Stimulated activated CD8-positive, alpha-beta memory T cell treated with anti-CD3 and anti-CD28 coated beads, Interleukin-12 subunit alpha, Interleukin-12 subunit beta, amount 100 ng/mL, for 4 hours (primary cell): ENCODE measurements around the gene ARL8B.
"Not testable (repeated sequence)": the region's sequence is repeated elsewhere in the genome, so short reads cannot be mapped to it uniquely, and the experiment has no call there.

Source experiments
- DNase-seq: peaks from one replicate; pipeline ENCODE4 v3.0.0-alpha.2; 2020; ENCODE audit warnings: low read depth

Gene ARL8B

DNA sequence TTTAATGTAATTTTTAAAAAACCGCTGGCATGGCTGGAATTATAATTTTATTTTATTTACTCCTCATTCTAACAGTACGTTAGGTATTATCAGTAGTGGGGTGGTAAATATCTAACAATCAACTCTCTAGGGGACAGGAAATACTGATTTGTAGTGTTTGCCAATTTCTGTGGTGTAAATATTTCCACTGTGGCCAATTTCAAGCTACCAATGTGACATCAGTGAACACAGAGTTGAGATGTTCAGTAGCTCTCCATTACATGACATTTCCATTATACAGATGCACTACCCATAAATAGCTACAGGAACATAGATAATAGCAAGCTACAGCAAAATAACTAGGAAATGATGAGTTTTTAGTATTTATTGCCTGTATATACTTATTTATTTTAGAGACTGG is 10.0 kb upstream of the ARL8B start:
- DNase-seq, result no peak

DNA sequence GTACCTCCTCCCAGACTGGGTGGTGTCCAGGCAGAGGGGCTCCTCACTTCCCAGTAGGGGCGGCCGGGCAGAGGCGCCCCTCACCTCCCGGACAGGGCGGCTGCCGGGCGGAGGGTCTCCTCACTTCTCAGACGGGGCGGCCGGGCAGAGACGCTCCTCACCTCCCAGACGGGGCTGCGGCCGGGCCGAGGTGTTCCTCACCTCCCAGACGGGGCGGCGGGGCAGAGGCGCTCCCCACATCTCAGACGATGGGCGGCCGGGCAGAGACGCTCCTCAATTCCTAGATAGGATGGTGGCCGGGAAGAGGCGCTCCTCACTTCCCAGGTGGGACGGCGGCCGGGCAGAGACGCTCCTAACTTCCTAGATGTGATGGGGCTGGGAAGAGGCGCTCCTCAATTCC is 8.4 kb upstream of the ARL8B start:
- DNase-seq, result not testable (repeated sequence)

DNA sequence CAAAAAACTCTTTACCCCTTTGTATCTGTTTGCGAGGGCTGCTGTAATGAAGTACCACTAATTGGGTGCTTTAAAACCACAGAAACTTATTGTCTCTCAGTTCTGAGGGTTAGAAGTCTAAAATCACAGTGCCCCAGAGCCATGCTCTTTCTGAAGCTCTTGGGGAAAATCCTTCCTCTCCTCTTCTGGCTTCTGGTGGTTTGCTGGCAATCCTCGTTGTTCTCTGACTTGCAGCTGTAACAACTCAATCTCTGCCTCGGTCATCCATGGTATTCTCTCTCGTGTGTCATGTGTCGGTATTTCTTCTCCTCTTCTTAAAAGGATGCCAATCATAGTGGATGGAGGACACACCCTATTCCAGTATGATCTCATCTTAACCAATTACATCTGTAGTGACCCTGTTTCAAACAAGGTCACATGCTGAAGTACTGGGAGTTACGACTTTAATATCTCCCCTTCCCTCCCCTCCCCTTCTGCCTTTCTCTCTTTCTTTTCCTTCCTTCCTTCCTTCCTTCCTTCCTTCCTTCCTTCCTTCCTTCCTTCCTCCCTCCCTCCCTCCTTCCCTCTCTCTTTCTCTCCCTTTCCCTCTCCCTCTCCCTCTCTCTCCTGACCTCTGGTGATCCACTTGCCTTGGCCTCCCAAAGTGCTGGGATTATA is 6.5 kb upstream of the ARL8B start:
- DNase-seq, result no peak

DNA sequence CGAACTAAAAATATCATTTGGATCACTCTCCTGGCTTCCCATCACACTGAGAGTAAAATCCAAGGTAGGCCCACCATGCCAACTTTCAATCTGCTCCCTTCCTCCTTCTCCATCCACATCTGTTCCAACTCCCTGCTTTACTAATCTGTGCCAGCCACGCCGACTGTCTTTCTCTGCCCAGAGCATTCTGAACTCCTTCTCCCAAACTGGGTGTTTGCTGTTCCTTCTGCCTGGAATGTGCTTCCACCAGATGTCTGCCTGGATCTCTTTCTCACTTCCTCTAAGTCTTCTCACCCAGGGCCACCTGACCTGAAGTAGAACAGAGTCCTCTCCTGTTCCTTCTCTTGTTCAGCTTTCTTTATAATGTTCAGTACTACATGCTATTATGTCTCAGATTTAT is 5.6 kb upstream of the ARL8B start:
- no peak for DNase-seq

DNA sequence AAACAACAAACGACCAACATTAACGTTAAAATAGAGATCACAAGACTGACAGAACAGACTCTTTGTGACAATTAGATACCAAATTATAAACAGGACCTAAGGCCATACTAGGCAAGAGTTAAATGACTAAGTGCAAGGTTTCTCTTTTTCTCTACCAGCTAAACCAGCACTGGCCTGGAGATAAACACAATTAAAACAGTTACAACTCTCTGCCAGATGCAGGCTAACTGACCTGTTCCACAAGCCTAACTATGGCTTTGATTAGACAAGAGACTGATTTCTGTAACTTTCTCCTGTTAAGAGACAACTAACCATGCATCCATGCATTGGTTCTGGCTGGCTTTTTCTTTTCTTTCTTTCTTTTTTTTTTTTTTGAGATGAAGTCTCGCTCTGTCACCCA is 1.6 kb upstream of the ARL8B start:
- DNase-seq, result no peak

DNA sequence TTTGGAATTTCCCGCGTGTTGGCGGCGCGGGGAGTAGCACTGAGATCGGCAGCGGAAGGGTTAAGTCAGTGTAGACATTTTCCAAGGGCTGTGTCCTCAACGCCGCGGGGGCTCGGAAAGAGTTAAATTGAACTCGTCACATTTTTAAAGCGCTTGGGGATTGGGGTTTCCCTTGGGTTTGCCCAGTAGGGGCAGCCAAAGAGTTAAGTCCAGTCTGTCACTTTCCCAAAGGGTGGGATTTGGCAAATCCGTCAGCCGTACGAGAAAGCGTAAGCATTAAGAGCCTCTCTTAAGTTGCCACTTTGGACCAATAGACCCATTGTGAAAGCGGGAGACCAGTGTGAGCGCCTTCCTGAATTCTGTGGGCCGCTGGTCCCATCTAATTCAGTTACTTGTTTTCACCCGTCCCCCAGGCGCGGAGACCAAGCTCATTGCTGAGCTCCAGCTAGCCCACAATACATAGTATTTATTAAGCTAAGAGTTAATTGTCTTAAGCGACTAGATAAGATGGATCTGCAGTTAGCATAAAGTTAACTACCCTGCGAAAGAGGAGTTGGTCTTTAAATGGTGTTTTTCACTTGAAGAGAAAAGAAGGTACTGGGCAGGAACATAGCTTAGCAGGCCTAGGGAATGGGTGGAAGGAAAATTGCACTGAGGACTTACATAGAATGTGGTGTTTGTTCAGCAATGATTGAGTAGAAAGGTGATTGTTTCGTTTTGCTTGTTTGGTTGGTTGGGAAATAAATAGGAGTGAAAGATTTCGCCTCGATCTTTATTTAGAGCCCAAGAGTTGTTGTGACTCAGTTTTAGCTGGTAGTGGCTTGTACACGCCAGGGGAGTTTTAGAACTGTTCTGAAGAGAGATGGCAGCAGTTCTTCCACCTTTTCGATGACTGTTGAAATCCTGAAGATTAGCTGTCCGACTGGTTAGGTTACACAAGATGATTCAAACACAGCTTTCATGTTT is 932 bp downstream of the ARL8B start:
- no peak for DNase-seq

DNA sequence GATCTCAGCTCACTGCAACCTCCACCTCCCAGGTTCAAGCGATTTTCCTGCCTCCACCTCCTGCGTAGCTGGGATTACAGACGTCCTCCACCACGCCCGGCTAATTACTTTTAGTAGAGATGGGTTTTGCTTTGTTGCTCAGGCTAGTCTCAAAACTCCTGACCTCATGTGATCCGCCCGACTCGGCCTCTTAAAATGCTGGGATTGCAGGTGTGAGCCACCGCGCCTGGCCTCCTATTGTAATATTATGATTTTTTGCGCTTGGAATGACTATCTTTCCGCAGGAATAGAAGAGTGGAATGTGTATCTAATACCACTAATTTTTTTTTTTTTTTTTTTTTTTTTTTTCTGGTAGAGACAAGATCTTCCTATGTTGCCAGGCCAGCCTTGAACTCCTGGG is 1.8 kb downstream of the ARL8B start:
- DNase-seq, result no peak

DNA sequence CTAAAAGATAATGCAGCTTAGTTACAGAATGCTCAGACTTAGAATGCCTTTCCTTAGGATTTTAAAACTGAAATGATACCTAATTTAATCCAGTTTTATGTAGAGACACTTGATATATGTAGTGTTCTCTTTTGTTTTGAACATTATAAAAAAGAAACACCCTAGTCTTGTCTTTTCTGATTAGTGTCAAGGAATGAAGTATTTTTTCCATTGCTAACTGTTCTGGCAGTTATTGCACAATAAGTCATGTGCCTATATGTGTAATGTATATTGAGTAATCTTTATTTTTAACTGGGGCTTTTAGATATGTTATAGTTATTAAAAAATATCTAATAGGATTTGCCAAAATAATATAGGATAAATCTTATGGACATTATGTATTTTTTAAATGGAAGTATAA is 4.5 kb downstream of the ARL8B start:
- DNase-seq, result no peak

DNA sequence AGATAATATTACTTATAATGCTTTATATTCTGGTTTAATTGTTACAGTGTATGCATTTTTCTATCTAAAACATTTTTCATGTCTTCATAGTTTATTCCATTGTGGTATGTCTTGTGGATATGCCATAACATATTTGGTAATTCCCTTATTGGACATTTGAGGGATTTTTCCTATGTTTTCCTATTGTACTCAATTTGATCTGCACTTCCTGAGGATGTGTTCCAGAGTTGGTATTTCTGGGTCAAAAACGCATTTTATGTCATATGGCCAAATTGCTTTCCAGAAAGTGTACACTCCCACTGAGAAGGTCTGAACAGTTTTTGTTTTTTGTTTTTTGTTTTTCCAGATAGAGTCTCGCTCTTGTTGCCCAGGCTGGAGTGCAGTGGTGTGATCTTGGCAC is 6.8 kb downstream of the ARL8B start:
- DNase-seq, result no peak

DNA sequence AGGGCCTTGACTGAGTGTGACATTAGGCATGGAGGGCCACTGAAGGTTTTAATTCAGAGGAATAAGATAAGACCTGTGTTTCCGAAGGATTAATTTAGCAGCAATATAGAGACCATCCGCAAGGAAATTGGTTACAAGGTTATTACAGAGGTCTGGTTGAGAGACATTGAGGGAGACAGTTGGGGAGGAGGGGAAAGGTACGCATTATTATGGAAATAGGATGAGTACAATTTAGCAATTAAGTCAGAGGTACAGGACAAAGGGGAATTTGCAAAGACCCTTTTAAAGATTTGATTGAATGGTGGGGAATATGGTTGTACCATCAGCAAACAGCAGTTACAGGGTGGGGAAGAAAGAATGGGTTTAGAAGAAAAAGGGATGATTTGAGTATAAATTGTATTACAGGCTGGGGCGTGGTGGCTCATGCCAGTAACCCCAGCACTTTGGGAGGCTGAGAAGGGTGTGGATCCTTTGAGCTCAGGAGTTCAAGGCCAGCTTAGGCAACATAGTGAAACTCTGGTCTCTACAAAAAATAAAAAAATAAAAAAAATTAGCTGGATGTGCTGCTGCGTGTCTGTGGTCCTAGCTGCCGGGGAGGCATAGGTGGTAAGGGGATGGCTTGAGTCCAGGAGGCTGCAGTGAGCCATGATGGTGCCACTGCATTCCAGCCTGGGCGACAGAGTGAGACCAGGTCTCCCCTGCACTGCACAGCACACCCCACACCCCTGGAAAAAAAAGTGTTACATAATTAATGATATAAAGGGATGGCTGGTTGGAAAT is 11.3 kb downstream of the ARL8B start:
- no peak for DNase-seq

DNA sequence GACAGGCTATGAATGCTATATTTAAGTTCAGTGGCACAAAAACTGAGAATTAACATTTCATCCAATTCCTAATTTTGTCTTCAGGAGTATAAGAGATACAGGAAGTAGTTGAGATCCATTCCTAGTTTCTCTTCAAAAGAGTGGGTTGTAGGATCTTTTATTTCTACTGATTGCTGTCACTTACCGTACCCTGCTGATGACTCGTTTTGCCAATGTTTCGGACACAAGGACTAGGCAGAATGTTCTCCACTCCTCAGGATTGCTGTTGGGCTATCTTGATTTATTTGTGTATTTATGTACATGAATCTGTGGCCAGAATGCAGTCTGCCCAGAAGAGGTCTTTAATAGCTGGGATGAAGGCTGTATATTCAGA is 11.9 kb downstream of the ARL8B start:
- DNase-seq, result no peak

DNA sequence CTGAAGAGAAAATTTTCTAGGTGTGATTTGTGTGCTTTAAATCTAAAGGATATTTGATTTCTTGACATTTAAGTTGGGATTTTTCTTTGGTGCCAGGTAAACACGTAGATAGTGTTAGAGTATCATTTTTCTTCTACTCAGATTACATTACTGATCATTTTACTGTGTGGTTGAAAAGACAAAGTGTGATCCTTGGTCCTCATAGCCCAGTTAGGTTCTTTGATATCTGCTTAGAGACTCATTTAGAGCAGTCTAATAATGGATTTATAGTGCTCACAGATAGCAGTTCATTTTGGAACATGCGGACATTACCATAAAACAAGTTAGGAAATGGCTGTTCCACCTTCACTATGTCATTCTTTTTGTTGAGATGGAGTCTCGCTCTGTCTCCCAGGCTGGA is 12.4 kb downstream of the ARL8B start:
- DNase-seq, result no peak

DNA sequence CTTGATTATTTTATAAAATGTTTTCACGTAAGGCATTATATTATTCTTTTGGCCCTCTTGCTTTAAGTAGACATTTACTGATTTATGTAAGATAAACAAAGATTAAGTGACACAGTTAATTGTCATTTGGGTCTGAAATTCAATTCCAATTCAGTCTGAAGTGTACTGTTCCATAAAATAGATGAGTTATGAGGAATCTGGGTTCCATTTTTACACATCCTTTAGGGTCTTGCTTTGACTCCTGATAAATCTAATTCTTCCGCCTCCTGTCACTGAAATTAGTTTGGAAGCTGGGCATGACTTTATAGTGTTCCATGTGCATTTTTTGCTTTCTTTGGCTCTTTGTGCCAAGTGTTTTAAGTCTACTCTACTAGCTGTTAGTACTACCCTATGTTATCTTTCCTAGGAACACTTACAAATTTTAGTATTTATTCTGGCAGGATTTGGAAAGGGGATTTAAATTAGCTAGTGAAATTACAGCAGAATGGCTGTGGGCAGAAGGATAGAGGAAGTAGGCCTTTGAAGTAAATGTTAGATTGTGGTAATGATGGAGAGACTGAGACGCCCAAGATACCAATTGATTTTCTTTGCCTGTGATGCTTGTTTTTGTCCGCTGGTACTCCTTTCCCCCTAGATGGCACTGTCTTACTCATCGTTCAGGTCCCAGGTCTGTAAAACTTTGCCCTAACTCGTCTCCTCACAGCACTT is 14.3 kb downstream of the ARL8B start:
- DNase-seq, result no peak

DNA sequence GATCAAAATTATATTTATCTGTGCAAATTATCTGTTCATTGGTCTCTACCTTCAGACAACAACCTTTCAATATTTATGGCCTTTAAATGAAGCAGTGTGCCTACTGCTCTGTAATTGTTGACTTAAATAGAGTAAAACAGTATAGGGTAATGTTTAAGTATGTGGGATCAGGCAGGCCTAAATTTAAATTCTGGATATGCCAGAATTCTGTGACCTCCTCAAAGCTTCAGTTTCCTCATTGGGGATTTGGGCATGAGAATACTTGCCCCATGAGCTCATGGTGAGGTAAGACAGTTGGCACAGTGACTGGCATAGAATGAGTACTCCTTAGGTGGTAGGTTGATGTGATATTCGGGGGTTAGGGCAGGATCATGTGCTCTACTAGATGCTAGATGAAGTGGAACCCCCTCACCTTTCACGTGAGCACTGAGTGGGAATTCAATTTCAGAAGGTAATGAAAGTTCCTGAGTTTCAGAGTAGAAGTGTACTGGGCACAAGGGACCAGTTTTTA is 14.9 kb downstream of the ARL8B start:
- DNase-seq, result no peak

DNA sequence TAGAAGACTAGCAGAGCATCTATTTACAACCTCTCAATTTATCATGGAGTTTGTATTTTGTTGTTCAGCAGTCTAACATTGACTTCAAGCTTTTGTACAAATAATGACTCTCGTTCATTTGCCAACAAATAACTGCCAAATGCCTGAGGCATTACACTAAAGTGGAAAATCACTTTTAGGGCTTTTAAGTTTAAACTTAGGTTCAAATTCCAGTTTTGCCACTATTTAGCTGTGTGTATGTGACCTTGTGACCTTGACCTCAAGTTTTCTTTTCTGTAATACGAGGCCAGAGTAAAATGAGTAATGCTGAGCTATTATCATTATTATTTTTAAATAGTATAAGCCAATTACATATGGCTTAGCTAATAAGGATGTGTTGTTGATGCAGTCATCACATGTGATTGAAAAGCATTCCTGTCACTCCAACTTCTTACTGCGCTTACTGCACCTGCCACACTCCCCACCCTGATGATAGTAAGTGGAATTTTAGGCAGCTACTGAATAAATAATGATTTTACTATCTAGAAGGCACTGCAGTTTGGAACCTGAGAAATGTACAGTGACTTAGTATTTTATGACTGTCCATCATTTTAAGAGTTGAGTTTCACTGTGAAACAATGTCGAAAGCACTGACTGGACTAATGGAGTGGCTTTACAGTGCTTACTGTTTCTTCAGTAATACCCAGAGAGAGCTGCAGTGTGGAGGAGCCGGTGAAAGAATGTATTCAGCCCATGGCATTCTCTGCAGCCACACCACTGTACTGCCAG is 16.3 kb downstream of the ARL8B start:
- no peak for DNase-seq

DNA sequence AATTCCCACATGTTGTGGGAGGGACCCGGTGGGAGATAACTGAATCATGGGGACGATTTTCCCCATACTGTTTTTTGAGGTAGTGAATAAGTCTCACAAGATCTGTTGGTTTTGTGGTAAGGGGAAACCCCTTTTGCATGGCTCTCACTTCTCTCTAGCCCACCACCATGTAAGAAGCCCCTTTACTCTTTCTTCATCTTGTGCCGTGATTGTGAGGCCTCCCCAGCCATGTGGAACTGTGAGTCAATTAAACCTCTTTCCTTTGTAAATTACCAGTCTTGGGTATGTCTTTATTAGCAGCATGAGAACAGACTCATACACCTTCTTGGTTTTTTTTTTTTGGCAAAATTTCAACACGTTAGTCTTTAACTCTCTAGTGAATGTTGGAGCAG is 18.1 kb downstream of the ARL8B start:
- DNase-seq, result no peak

DNA sequence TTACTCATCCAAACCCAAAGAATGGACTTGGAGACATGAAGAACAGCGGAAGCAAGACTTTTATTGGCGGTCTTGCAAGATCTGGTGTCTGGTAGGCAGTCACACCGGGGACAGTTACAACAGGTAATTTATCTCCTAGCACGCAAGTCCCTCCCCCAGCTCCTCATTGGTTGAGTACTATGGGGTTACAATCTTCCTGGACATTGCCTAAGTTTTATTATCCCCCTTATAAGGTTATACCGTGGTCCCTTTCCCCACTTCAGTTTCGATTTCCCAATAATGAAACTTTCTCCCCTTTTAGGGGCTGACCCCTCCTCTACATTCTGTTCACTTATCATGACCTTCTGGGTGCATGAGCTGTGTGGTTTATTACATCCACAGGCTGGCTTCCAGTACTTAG is 18.7 kb downstream of the ARL8B start:
- DNase-seq, result no peak

DNA sequence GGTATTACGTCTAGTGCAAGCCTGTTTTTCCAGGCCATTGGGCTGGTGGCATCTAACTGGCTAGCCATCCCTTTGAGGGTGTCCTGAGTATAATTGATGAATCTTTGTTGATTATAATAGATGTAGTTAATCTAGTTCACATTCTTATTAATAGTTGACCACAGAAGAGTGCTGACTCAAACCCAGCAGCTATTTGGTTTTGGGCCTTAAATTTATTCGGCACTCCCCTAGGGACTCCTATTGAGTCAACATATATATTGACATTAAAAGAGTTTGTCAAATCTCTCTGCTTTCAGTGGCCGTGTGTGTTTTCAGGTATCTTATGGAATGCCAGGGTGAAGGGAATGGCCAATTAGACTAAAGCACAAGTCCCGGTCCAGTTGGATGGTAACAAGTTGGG is 19.7 kb downstream of the ARL8B start:
- no peak for DNase-seq

DNA sequence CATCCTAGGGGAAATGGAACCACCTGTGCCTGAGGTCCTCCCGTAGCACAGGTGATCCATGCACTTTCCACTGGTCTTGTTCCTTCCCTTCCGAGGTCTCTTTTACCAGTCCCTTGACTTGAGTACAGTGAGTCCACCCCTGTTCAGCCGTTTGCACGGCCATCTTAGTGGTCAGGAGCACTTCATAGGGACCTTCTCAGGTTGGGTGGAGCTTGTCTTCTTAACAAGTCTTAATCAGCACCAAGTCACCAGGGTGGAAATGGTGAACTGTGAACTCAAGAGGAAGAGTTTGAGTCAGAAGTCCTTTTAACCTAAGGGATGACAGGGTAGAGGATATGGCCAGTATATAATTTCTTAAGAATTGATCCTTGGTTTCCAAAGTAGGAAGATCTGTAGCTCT is 21.4 kb downstream of the ARL8B start:
- DNase-seq, result no peak

DNA sequence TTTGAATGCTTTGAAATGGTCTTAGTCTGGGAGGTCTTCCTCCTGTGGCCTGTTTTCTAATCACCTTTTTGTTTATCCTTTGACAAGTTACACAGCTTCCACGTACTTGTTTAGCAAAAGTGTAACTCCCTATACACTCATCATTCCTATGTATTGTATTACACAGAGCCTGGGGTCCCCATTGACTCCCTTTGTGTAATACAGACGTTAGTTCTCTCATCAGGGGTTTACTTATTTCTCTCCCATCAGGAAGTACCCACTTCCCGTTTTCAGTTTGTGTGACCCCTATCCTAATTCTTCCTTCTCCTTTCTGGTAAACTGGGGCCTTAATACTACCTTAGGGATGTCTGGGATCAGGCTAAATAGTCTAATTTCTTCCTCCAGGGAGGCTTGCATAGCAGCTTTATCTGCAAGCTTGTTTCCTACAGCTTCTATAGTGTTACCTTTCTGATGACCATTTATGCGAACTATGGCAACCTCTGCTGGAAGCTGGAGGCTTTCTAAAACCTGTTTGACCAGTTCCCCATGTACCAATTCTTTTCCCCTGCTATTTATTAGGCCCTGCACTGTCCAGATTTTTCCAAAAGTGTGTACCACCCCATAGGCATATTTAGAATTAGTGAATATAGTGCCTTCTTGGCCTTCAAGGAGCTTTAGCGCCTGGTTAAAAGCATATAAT is 22.4 kb downstream of the ARL8B start:
- DNase-seq, result no peak

DNA sequence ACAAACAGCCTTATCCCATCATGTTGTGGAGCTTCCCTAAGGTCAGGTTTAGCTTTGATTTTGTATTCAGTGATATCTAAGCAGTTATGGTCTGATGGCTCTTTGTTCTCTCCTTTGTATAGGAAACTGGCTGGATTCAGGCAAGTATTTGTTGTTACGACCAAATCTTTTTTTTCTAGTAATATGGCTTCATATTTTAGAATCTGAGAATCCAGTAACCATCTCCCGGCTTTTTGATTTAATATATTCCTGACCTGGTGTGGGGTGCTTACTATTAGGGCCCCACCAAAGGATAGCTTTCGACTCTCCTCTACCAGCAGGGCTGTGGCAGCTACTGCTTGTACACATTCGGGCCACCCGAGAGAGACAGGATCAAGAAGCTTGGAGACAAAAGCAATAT is 23.0 kb downstream of the ARL8B start:
- DNase-seq, result no peak
